Fibroblast of the conjunctiva (primary cell): ENCODE measurements around the gene STK4.
"Not testable (repeated sequence)": the region's sequence is repeated elsewhere in the genome, so short reads cannot be mapped to it uniquely, and the experiment has no call there.

ENCODE experiments used
- DNase-seq: peaks from one replicate; pipeline ENCODE4 v3.0.0-alpha.2; 2010; ENCODE audit warnings: low read depth

STK4 gene

DNA sequence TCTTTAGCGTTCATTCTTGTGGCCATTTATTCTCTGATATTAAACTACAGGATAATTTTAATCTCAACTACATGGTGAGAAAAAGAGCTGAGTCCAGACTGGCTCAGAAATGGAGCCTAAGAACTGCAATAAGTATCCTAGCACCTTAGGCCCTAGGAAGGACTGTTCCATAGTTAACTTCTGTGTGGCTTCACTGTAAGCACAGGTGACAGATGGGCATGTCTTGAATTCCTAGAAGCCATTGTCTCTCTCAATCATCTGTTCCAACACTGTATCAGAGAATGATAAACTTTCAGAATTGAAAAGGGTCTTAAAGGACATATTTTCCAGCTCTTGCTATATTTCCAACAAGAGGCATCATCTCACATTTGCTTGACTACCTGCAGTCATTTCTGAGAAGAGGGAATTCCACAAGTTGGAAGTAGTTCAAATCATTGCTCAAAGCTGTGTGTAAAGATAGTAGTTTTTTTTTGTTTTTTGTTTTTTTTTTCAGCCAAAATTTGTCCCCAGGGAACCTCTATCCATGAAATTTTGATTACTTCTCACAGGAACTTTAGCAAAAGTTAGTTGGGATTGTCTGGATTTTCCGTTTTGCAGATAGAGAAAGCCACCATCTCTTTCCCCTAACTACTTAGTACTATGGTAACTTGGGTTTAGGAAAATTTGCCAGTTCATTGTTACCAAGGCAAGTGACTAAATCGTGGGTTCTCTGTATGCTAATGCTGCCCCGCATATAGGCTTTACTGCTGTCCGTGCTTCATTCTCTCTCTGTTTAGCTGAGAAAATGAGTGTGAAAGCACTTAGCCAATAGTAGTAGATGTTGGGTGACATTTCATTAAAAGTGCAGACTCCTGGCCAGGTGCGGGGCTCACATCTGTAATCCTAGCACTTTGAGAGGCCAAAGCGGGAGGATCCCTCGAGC is 87.4 kb downstream of the STK4 start:
- no peak for DNase-seq

DNA sequence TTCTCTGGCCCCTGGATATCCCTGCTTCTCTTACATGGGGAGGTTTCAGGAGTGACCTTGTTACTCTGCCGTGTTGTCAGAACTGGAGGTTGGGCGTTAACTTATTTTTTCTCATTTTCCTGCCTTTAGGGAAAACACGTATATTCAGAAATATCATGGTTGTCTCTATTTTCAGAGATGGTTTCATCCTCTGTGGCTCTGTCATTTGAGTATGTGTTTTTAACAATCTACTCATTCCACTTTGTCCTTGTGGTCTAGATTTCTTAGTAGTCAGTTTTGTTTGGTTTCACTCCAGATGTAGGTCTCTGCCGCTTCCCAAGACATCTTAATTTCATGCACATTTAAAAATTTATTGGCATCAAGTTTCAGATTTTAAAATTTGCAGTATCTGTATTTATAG is 88.7 kb downstream of the STK4 start:
- DNase-seq = no peak

DNA sequence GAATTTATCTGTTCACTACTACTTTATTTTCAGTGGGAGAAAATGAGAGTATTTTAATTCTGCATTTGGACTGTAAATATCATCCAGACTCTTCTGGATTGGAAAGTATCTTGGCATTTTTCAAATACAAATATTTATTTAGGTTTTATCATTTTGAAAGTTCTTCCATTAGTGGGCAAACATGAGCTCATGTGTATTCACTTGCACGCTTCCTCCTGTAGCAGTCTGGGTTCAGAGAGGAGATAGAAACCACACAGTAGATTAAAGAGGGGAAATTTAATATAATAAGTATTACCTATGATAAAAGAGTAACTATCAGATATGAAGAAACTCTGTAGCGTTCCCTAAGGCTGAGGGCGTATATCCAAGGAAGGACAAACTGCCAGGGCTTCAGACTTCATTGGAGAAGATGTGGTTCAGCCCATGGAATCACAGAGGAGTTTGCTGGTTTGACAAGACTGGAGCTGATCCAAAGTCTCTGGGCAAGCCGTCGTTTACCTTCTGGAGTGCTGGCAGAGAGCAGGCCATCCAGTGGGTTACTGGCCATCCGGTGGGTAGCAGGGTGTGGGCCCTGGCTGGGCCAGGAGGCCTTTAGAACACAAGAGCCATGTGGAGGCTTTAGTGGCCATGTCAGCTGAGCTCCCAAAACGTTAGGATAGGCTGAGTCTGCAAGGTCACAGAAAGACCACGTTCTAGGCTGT is 90.3 kb downstream of the STK4 start:
- no peak for DNase-seq

DNA sequence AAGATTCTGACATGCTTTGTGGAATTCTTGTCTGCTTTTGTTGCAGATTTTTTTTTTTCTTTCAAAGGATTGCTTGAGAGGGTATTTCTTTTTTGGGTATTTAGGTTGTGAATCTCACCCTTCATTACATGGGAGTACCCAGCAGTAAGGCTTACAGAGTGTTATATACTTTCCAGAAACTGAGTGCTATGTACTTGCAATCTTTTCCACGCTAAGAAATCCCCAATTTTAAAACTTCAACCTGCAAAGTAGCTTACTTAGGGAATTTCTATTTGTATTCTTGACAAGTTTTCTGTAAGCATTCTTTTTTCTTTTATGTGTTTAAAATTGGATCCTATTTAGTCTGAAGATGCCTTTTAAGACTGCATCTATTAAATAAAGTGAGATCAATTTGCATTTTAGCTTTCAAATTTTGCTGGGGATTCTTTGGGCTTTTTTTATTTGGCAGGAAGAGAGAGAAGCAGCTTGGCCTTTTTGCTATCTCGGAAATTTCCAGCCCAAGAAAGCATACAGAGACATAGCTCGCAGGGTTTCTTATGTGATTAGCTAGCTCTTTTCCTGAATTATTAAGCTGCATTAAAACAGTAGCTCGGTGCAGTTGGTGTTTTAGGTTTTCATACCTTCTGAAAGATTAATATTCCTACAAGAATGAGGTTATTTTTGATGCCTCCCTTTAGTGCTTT is 92.0 kb downstream of the STK4 start:
- DNase-seq = no peak

GRCh38 chr20:45059022-45059728 is 92.9 kb downstream of the STK4 start:
- peak; percentile 38 for DNase-seq

DNA sequence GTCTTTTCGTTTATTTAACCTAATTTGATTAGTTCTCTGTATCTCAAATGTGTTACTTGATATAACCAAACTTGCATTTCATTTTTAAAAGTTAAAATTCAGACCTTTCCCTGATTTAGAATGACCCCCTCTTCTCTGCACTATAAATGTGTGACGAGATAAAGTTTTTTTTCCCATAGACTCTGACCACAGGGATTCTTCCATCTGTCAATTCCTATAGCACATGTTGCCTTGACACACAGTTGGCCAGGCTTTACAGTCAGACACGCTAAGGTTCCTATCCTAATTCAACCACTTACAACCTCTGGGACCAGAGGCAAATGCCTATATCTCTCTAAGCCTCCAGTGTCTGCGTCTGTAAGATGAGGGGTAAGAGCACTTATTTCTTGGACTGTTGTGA is 94.0 kb downstream of the STK4 start:
- no peak for DNase-seq

DNA sequence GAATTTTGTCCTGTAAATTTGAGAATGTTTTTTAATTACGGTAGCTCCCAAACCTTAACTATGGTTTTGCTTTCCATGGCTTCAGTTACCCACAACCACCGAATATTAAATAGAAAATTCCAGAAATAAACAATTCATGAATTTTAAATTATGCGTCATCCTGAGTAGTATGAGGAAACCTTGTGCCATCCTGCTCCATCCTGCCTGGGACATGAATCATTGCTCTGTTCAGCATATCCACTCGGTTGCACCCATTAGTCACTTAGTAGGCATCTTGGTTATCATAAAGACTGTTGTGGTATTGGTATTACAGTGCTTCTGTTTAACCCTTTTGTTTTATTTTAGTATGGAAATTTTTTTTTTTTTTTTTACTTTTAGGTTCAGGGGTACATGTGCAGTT is 94.9 kb downstream of the STK4 start:
- peak; percentile 89 for DNase-seq

DNA sequence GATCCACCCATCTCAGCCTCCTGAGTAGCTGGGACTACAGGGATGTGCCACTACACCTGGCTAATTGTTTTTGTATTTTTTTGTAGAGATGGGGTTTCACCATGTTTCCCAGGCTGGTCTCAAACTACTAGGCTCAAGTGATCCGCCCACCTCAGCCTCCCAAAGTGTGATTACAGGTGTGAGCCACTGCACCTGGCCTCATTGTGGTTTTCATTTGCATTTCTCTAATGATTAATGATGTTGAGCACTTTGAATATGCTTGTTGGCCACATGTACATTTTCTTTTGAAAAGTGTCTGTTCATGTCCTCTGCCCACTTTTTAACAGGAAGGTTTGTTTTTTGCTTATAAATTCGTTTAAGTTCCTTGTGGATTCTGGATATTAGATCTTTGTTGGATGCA is 96.8 kb downstream of the STK4 start:
- not testable (repeated sequence) for DNase-seq

- DNase-seq = no peak
Observed at GRCh38 chr20:45064812-45065211, 98.5 kb downstream of the STK4 start.

GRCh38 chr20:45066372-45066771 is 100.1 kb downstream of the STK4 start:
- no peak for DNase-seq

DNA sequence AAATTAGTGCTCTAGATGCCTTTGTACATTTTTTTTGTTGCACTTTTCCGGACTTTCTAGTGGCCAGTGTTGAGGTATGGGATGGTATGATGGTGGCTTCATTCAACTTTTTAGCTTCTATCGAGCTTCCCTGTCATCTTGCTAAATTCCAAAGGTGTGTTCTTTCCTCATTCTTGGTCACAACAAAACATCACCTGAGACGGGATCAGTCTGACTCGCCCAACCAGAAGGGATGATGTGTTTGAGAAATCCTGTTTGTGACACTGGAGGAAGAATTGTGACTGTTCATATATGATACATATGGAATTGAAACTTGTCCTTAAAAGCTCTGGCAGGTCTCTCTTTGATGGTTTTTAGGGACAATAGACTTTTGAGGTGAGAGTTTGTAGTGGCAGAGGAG is 100.8 kb downstream of the STK4 start:
- no peak for DNase-seq

- DNase-seq = no peak
Observed at GRCh38 chr20:45067558-45067957, 101.2 kb downstream of the STK4 start.

GRCh38 chr20:45069261-45069660 is 102.9 kb downstream of the STK4 start:
- no peak for DNase-seq

- no peak for DNase-seq
Observed at GRCh38 chr20:45070932-45071632, 104.8 kb downstream of the STK4 start.

DNA sequence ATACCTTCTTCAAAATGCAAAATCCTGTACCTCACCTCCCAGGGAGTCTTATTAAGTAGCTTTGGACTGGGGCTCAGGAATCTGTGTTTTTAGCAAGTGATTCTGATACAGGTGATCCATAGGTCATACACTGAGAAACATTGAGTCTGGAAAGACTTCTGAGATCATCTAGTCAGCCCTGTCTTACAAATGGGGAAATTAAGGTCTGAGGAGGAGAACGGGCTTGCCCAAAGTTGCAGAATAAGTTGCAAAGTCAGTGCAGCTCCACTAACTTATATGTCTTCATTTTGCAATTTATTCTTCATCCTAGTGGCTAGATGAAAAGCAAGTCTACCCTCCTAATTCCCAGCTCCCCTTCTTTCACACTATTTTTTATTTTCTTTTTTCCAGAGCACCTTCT is 105.8 kb downstream of the STK4 start:
- no peak for DNase-seq

DNA sequence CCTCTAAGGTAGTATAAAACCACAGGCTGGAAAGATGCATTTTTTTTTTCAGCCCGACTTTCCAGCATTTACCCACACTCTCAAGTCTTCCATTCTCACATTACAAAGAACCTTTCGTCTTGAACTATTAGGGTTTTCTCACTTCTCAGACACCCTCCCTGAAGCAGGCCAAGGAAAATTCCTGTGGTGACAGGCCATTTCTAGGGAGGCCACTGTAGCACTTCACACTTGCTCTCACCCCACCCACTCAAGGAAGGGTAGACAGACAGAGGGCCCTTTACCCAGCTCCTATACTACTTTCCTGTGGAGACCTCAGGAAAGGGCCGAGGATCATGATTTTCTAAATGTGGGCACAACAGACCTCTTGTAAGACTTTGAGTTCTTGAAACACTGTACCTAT is 106.9 kb downstream of the STK4 start:
- DNase-seq = no peak

- no peak for DNase-seq
Observed at GRCh38 chr20:45077559-45077958, 111.2 kb downstream of the STK4 start.

DNA sequence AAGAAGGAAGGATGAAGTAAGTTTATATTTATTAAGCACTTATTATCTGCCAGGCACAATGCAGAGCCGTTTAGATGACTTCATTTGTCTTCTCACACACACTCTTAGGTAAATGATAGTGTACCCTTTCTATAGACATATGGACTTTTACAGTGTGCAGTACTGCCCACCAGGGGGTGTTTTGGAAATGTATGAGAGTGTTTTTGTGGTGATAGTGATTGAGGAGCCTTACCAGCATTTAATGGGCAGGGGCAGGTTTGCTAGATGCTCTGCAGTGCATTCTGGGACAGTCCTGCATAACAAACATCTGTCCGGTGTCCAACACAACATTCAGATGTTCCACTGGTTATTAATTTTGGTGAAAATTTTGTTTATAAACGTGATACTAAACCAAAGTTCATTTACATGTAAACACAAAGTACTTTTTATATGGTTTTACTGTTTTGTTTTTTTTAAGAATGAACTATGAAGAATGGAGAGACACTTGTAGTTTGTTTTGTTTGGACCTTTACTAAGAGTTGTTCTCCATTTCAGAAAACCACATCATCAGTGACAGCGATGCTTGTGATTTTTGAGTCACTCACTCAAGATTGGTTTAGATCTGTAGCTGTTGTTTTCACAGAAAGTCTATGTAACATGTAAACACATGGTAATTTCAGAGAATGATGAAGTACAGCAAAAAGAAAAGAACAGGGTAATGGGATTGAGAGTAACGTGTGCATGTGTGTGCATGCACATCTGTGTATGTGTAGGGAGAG is 114.7 kb downstream of the STK4 start:
- DNase-seq = no peak

GRCh38 chr20:45082468-45082867 is 116.2 kb downstream of the STK4 start:
- no peak for DNase-seq

- no peak for DNase-seq
Observed at GRCh38 chr20:45083127-45083526, 116.8 kb downstream of the STK4 start.

DNA sequence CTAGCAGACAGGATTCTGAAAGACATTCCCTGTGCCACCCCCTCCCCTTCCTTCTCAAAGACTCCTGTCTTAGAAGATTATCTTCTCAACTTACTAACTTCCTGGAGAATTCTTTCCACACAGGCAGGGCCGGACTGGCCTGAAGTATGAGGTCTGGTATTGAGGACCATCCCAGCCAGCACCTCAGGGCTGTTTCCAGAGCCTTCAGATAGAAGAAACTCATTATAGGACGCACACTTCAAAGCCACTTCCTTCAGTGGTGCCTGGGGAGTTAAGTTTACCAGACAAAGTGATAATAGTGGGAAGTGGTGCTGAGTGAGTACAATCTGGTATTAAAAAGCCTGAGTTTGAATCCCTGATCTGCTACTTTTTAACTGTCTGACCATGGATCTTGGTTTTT is 119.0 kb downstream of the STK4 start:
- DNase-seq = no peak
